Measurements from ENCODE around the gene ATP7B.

ATP7B gene

GRCh38 chr13:51895906-51896888 lies 115.1 kb downstream of the ATP7B start:
- H3K4me1 ChIP-seq (ENCODE audit: low read length), result no peaks in the 10 kb centered on the region
- no peaks in the 10 kb centered on the region for H3K9me3 ChIP-seq (replicated peaks; ENCODE audit: insufficient read depth, low read length)
- no peak overlapping the region for H2AFZ ChIP-seq (ENCODE audit: low read length)
- no peak overlapping the region for H3K27ac ChIP-seq (ENCODE audit: low read length)
- no peaks in the 10 kb centered on the region for H3K27me3 ChIP-seq (replicated peaks; ENCODE audit: insufficient read depth, low read length)
- no peaks in the 10 kb centered on the region for H3K36me3 ChIP-seq (replicated peaks; ENCODE audit: insufficient read depth, low read length)
- H3K4me3 ChIP-seq (ENCODE audit: low read length), result no peak overlapping the region
- no peak overlapping the region for H3K4me2 ChIP-seq (ENCODE audit: low read depth, low read length)
- no peaks in the 10 kb centered on the region for H4K20me1 ChIP-seq (ENCODE audit: insufficient read depth, low read length)
- no peaks in the 10 kb centered on the region for H3K9me2 ChIP-seq (replicated peaks; ENCODE audit: insufficient read depth, low read length)
- no peaks in the 10 kb centered on the region for H3F3A ChIP-seq (ENCODE audit: insufficient read depth, low read length)
- no peak for TF ChIP-seq EZH2phosphoT487 (IDR thresholded peaks at IDR 0.05; ENCODE audit: low read length)
- peak; percentile 55 for TF ChIP-seq CTCF (IDR thresholded peaks at IDR 0.05; ENCODE audit: low read length)
- peak; percentile 34 for DNase-seq
- H3K79me2 ChIP-seq (ENCODE audit: low read length), result no peaks in the 10 kb centered on the region
- no peak overlapping the region for H3K9ac ChIP-seq (ENCODE audit: low read length)

GRCh38 chr13:51894239-51894638 lies 117.0 kb downstream of the ATP7B start:
- H4K20me1 ChIP-seq (ENCODE audit: insufficient read depth, low read length), result no peaks in the 10 kb centered on the region
- no peaks in the 10 kb centered on the region for H3K79me2 ChIP-seq (ENCODE audit: low read length)
- H2AFZ ChIP-seq (ENCODE audit: low read length), result no peak overlapping the region
- H3K27me3 ChIP-seq (replicated peaks; ENCODE audit: insufficient read depth, low read length), result no peaks in the 10 kb centered on the region
- no peak overlapping the region for H3K27ac ChIP-seq (ENCODE audit: low read length)
- no peak for TF ChIP-seq EZH2 (optimal IDR thresholded peaks at IDR 0.05; ENCODE audit: low read depth, low read length)
- H3K4me1 ChIP-seq (ENCODE audit: low read length), result no peaks in the 10 kb centered on the region
- no peaks in the 10 kb centered on the region for H3K9me2 ChIP-seq (replicated peaks; ENCODE audit: insufficient read depth, low read length)
- H3K36me3 ChIP-seq (replicated peaks; ENCODE audit: insufficient read depth, low read length), result no peaks in the 10 kb centered on the region
- no peak overlapping the region for H3K9ac ChIP-seq (ENCODE audit: low read length)
- H3K9me3 ChIP-seq (replicated peaks; ENCODE audit: insufficient read depth, low read length), result no peaks in the 10 kb centered on the region
- H3K4me3 ChIP-seq (ENCODE audit: low read length), result no peak overlapping the region
- H3F3A ChIP-seq (ENCODE audit: insufficient read depth, low read length), result no peaks in the 10 kb centered on the region
- H3K4me2 ChIP-seq (ENCODE audit: low read depth, low read length), result no peak overlapping the region
- no peak for DNase-seq

- no peaks in the 10 kb centered on the region for H4K20me1 ChIP-seq (ENCODE audit: insufficient read depth, low read length)
- no peaks in the 10 kb centered on the region for H3K79me2 ChIP-seq (ENCODE audit: low read length)
- no peak overlapping the region for H3K27ac ChIP-seq (ENCODE audit: low read length)
- no peak overlapping the region for H3K9ac ChIP-seq (ENCODE audit: low read length)
- H3K9me3 ChIP-seq (replicated peaks; ENCODE audit: insufficient read depth, low read length), result no peaks in the 10 kb centered on the region
- H3K36me3 ChIP-seq (replicated peaks; ENCODE audit: insufficient read depth, low read length), result no peaks in the 10 kb centered on the region
- no peak for TF ChIP-seq EZH2phosphoT487 (IDR thresholded peaks at IDR 0.05; ENCODE audit: low read length)
- TF ChIP-seq CTCF (IDR thresholded peaks at IDR 0.05; ENCODE audit: low read length), result no peak
- no peak for TF ChIP-seq EZH2 (optimal IDR thresholded peaks at IDR 0.05; ENCODE audit: low read depth, low read length)
- H2AFZ ChIP-seq (ENCODE audit: low read length), result no peak overlapping the region
- no peaks in the 10 kb centered on the region for H3K27me3 ChIP-seq (replicated peaks; ENCODE audit: insufficient read depth, low read length)
- no peaks in the 10 kb centered on the region for H3F3A ChIP-seq (ENCODE audit: insufficient read depth, low read length)
- H3K4me3 ChIP-seq (ENCODE audit: low read length), result no peak overlapping the region
- H3K9me2 ChIP-seq (replicated peaks; ENCODE audit: insufficient read depth, low read length), result no peaks in the 10 kb centered on the region
- H3K4me1 ChIP-seq (ENCODE audit: low read length), result no peaks in the 10 kb centered on the region
- no peak overlapping the region for H3K4me2 ChIP-seq (ENCODE audit: low read depth, low read length)
- DNase-seq, result no peak
Measured at GRCh38 chr13:51892657-51893056, 118.6 kb downstream of the ATP7B start.

GRCh38 chr13:51887468-51887867 lies 123.8 kb downstream of the ATP7B start:
- Histone ChIP-seq H3K79me2 (ENCODE audit: low read length) (no peaks in the 10 kb centered on the region), H2AFZ (ENCODE audit: low read length) (no peak overlapping the region), H3K36me3 (replicated peaks; ENCODE audit: insufficient read depth, low read length) (no peaks in the 10 kb centered on the region), H3K27ac (ENCODE audit: low read length) (no peak overlapping the region), H3K9me3 (replicated peaks; ENCODE audit: insufficient read depth, low read length) (no peaks in the 10 kb centered on the region), H4K20me1 (ENCODE audit: insufficient read depth, low read length) (no peaks in the 10 kb centered on the region), H3F3A (ENCODE audit: insufficient read depth, low read length) (no peaks in the 10 kb centered on the region), H3K4me3 (ENCODE audit: low read length) (no peak overlapping the region), H3K4me1 (ENCODE audit: low read length) (no peaks in the 10 kb centered on the region), H3K9me2 (replicated peaks; ENCODE audit: insufficient read depth, low read length) (no peaks in the 10 kb centered on the region), H3K4me2 (ENCODE audit: low read depth, low read length) (no peak overlapping the region), H3K9ac (ENCODE audit: low read length) (no peak overlapping the region), H3K27me3 (replicated peaks; ENCODE audit: insufficient read depth, low read length) (no peaks in the 10 kb centered on the region)
- DNase-seq, result no peak
- TF ChIP-seq EZH2 (optimal IDR thresholded peaks at IDR 0.05; ENCODE audit: low read depth, low read length) (no peak), CTCF (IDR thresholded peaks at IDR 0.05; ENCODE audit: low read length) (no peak), EZH2phosphoT487 (IDR thresholded peaks at IDR 0.05; ENCODE audit: low read length) (no peak)
